Measurements from ENCODE around the gene ADAM22. TPM values are rescaled to one million over a fixed set of nuclear protein-coding genes. Genes with fewer than 3 reads are reported as not detected.

ADAM22 gene
- total and polyA plus RNA-seq, 7 experiments from 2014 or later = 0.79 to 7.1 (median 2.5) TPM

DNA sequence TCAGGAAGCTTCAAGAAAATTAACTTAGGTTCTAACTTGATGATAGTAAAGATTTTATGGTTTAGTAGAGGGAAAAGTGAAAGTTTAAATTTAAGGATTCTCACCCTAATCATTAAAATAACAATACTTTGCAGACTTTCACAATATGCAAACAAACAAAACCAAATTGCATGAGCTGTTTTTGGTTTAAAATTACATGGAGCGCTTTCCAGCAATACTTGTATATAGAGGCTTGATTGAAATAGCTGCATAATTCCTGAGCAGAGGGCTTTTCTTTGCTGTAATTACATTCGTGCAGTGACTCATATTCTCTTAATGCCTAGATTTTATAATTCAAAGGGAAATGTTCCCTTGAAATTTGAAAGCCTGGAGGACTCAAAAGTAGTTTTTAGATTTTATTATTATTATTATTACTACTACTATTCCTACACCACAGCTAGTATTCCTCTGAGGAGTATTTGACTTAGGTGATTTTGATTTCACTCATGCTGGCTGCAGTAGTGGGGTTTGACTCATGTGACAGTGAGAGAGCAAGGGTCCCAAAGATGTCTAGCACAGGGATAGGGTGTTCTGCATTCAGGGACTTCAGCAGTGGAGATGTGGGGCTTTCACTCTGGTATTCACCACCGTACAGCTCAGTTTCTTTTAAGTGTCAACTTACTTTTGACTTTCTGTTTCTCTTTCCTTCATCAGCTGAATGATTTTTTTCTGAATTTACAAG is 138.1 kb downstream of the ADAM22 start:
- H3K4me3 ChIP-seq (ENCODE audit: low read length) = no peak overlapping the region
- no peaks in the 10 kb centered on the region for H3K4me1 ChIP-seq (ENCODE audit: control insufficient read depth in 2 of 2, insufficient read depth in 2 of 2, low read length in 2 of 2)
- H3K27me3 Mint-ChIP-seq = peaks cover 0 to 12% (median 3%) of the 10 kb centered on the region in 5 donors
- H3K27me3 ChIP-seq (ENCODE audit: control insufficient read depth in 2 of 2, insufficient read depth in 2 of 2, low read length in 2 of 2) = no peaks in the 10 kb centered on the region
- intact Hi-C loops (cut with micrococcal nuclease) = no loop called here
- ChIA-PET POLR2A (no interaction called here), CTCF (no interaction called here)
- no peak overlapping the region for H3K4me3 Mint-ChIP-seq
- H3K36me3 Mint-ChIP-seq = peaks cover 0 to 23% (median 13%) of the 10 kb centered on the region in 5 donors
- peaks cover 0 to 14% (median 0%) of the 10 kb centered on the region in 11 donors for H3K9me3 Mint-ChIP-seq
- no peak overlapping the region for H3K27ac Mint-ChIP-seq
- no peaks in the 10 kb centered on the region for H3K36me3 ChIP-seq (ENCODE audit: control insufficient read depth in 2 of 3, insufficient read depth in 3 of 3, low read length in 3 of 3)
- H3K9me3 ChIP-seq (ENCODE audit: control insufficient read depth in 2 of 3, low read length in 3 of 3) = peaks cover 0 to 7% (median 0%) of the 10 kb centered on the region in 3 experiments
- peaks cover 0 to 5% (median 0%) of the 10 kb centered on the region in 7 donors for H3K4me1 Mint-ChIP-seq
- no peak for DNase-seq
- ATAC-seq = no peak
- H3K27ac ChIP-seq (ENCODE audit: low read depth, low read length) = no peak overlapping the region

- H3K27ac Mint-ChIP-seq = no peak overlapping the region
- peaks cover 0 to 26% (median 14%) of the 10 kb centered on the region in 5 donors for H3K36me3 Mint-ChIP-seq
- no peak for ATAC-seq
- POLR2A ChIA-PET = no interaction called here
- no peak overlapping the region for H3K4me3 Mint-ChIP-seq
- intact Hi-C loops (cut with micrococcal nuclease) = no loop called here
- Histone ChIP-seq H3K27me3 (ENCODE audit: control insufficient read depth in 2 of 2, insufficient read depth in 2 of 2, low read length in 2 of 2) (no peaks in the 10 kb centered on the region), H3K27ac (ENCODE audit: low read depth, low read length) (no peak overlapping the region), H3K4me3 (ENCODE audit: low read length) (no peak overlapping the region), H3K4me1 (ENCODE audit: control insufficient read depth in 2 of 2, insufficient read depth in 2 of 2, low read length in 2 of 2) (no peaks in the 10 kb centered on the region), H3K36me3 (ENCODE audit: control insufficient read depth in 2 of 3, insufficient read depth in 3 of 3, low read length in 3 of 3) (no peaks in the 10 kb centered on the region), H3K9me3 (ENCODE audit: control insufficient read depth in 2 of 3, low read length in 3 of 3) (peaks cover 0 to 7% (median 0%) of the 10 kb centered on the region in 3 experiments)
- CTCF ChIA-PET = no interaction called here
- H3K9me3 Mint-ChIP-seq = peaks cover 0 to 14% (median 0%) of the 10 kb centered on the region in 11 donors
- no peak for DNase-seq
- H3K4me1 Mint-ChIP-seq = peaks cover 0 to 5% (median 0%) of the 10 kb centered on the region in 7 donors
- H3K27me3 Mint-ChIP-seq = peaks cover 0 to 12% (median 3%) of the 10 kb centered on the region in 5 donors
Observed at GRCh38 chr7:88072715-88073055, 138.6 kb downstream of the ADAM22 start.

DNA sequence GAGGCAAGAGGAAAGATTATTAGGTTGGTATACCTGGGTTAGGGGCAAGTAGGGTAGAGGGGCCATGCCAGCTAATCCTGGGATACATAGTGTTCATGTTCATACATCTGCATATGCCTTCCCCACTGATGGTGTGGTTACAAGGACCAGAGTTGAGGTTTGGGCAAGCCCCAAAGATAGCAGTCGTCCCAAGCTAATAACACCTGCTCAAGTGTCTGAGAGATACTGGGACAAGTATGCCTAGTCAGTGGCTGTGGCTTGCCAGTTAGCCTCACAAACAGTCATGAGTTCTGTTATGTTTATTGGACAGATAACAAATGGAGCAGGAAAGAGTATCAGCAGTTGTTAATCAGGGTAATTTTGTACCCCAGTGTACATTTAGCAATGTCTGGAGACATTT is 139.6 kb downstream of the ADAM22 start:
- Mint-ChIP-seq H3K4me1 (peaks cover 0 to 5% (median 0%) of the 10 kb centered on the region in 7 donors), H3K9me3 (peaks cover 0 to 18% (median 3%) of the 10 kb centered on the region in 11 donors), H3K27ac (no peak overlapping the region), H3K27me3 (peaks cover 0 to 12% (median 3%) of the 10 kb centered on the region in 5 donors), H3K36me3 (peaks cover 0 to 25% (median 14%) of the 10 kb centered on the region in 5 donors), H3K4me3 (no peak overlapping the region)
- Histone ChIP-seq H3K4me3 (ENCODE audit: low read length) (no peak overlapping the region), H3K9me3 (ENCODE audit: control insufficient read depth in 2 of 3, low read length in 3 of 3) (peaks cover 0 to 4% (median 0%) of the 10 kb centered on the region in 3 experiments), H3K4me1 (ENCODE audit: control insufficient read depth in 2 of 2, insufficient read depth in 2 of 2, low read length in 2 of 2) (no peaks in the 10 kb centered on the region), H3K36me3 (ENCODE audit: control insufficient read depth in 2 of 3, insufficient read depth in 3 of 3, low read length in 3 of 3) (no peaks in the 10 kb centered on the region), H3K27me3 (ENCODE audit: control insufficient read depth in 2 of 2, insufficient read depth in 2 of 2, low read length in 2 of 2) (no peaks in the 10 kb centered on the region), H3K27ac (ENCODE audit: low read depth, low read length) (no peak overlapping the region)
- ATAC-seq (no peak), DNase-seq (no peak)
- ChIA-PET CTCF (no interaction called here), POLR2A (interaction anchor here (0.5 kb wide), 1 partner anchor 114 kb away, joined by 3 read pairs; no protein-coding TSS in a partner anchor)
- intact Hi-C loops (cut with micrococcal nuclease) = no loop called here

GRCh38 chr7:88075216-88075615 is 141.2 kb downstream of the ADAM22 start:
- H3K9me3 ChIP-seq (ENCODE audit: control insufficient read depth in 2 of 3, low read length in 3 of 3) = no peaks in the 10 kb centered on the region
- POLR2A ChIA-PET = no interaction called here
- no peaks in the 10 kb centered on the region for H3K4me1 ChIP-seq (ENCODE audit: control insufficient read depth in 2 of 2, insufficient read depth in 2 of 2, low read length in 2 of 2)
- no peaks in the 10 kb centered on the region for H3K27me3 ChIP-seq (ENCODE audit: control insufficient read depth in 2 of 2, insufficient read depth in 2 of 2, low read length in 2 of 2)
- Mint-ChIP-seq H3K27me3 (peaks cover 0 to 12% (median 0%) of the 10 kb centered on the region in 5 donors), H3K4me1 (peaks cover 0 to 5% (median 0%) of the 10 kb centered on the region in 7 donors), H3K4me3 (no peak overlapping the region), H3K36me3 (peaks cover 0 to 25% (median 14%) of the 10 kb centered on the region in 5 donors), H3K27ac (no peak overlapping the region), H3K9me3 (peaks cover 0 to 31% (median 7%) of the 10 kb centered on the region in 11 donors)
- CTCF ChIA-PET = no interaction called here
- ATAC-seq = no peak
- no peaks in the 10 kb centered on the region for H3K36me3 ChIP-seq (ENCODE audit: control insufficient read depth in 2 of 3, insufficient read depth in 3 of 3, low read length in 3 of 3)
- DNase-seq = no peak
- no peak overlapping the region for H3K4me3 ChIP-seq (ENCODE audit: low read length)
- intact Hi-C loops (cut with micrococcal nuclease) = no loop called here
- no peak overlapping the region for H3K27ac ChIP-seq (ENCODE audit: low read depth, low read length)

DNA sequence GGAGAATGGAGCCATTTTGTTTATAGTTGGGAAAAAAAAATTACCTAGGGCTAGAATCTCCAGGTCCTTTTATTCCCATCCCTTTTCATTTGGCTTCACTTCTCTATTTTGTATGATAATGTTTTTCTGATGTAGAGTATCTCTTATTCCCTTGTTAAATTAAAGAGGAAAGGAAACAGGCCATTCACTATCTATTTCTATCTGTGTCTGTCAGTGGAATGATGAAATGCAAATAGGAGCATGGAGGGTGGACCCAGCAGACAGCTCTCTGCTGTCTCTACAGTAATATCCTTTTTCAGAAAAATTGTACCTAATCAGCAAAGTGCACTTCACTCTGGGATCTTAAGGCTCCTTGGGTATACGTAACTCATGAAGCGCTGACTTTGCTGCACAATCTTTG is 149.8 kb downstream of the ADAM22 start:
- Histone ChIP-seq H3K9me3 (ENCODE audit: control insufficient read depth in 2 of 3, low read length in 3 of 3) (no peaks in the 10 kb centered on the region), H3K27me3 (ENCODE audit: control insufficient read depth in 2 of 2, insufficient read depth in 2 of 2, low read length in 2 of 2) (no peaks in the 10 kb centered on the region), H3K27ac (ENCODE audit: low read depth, low read length) (no peak overlapping the region), H3K4me3 (ENCODE audit: low read length) (no peak overlapping the region), H3K4me1 (ENCODE audit: control insufficient read depth in 2 of 2, insufficient read depth in 2 of 2, low read length in 2 of 2) (no peaks in the 10 kb centered on the region), H3K36me3 (ENCODE audit: control insufficient read depth in 2 of 3, insufficient read depth in 3 of 3, low read length in 3 of 3) (no peaks in the 10 kb centered on the region)
- no peak overlapping the region for H3K4me3 Mint-ChIP-seq
- intact Hi-C loops (cut with micrococcal nuclease) = no loop called here
- peaks cover 0 to 4% (median 0%) of the 10 kb centered on the region in 5 donors for H3K27me3 Mint-ChIP-seq
- DNase-seq = no peak
- ChIA-PET CTCF (no interaction called here), POLR2A (no interaction called here)
- H3K27ac Mint-ChIP-seq = no peak overlapping the region
- ATAC-seq = no peak
- peaks cover 0 to 5% (median 0%) of the 10 kb centered on the region in 7 donors for H3K4me1 Mint-ChIP-seq
- peaks cover 0 to 16% (median 4%) of the 10 kb centered on the region in 11 donors for H3K9me3 Mint-ChIP-seq
- H3K36me3 Mint-ChIP-seq = no peaks in the 10 kb centered on the region

DNA sequence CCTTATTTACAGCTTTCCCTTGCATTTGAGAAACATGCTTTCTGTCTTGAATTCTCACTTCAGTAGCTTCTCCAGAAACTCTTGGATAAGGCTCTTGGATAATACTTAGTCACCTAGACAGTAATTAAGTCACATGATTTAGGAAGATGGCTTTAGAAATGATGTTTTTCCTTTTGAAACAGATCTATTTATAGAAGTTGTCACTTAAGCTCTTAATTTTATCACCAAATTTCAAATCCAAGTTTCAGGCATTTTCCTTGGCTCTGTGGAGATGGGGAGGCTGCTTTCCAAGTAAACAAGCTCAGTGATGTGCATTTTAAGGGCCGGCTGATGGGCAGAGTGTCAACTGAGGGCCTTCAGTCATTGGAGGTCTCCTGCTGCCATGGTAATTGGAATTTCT is 155.5 kb downstream of the ADAM22 start:
- POLR2A ChIA-PET = no interaction called here
- no peaks in the 10 kb centered on the region for H3K36me3 Mint-ChIP-seq
- Histone ChIP-seq H3K9me3 (ENCODE audit: control insufficient read depth in 2 of 3, low read length in 3 of 3) (no peaks in the 10 kb centered on the region), H3K4me1 (ENCODE audit: control insufficient read depth in 2 of 2, insufficient read depth in 2 of 2, low read length in 2 of 2) (peaks cover 3 to 5% of the 10 kb centered on the region in 2 donors), H3K27me3 (ENCODE audit: control insufficient read depth in 2 of 2, insufficient read depth in 2 of 2, low read length in 2 of 2) (no peaks in the 10 kb centered on the region), H3K27ac (ENCODE audit: low read depth, low read length) (no peak overlapping the region), H3K36me3 (ENCODE audit: control insufficient read depth in 2 of 3, insufficient read depth in 3 of 3, low read length in 3 of 3) (no peaks in the 10 kb centered on the region), H3K4me3 (ENCODE audit: low read length) (no peak overlapping the region)
- peaks cover 0 to 5% (median 0%) of the 10 kb centered on the region in 11 donors for H3K9me3 Mint-ChIP-seq
- no peak overlapping the region for H3K27ac Mint-ChIP-seq
- no peak for ATAC-seq
- no peak overlapping the region for H3K4me3 Mint-ChIP-seq
- no peak for DNase-seq
- CTCF ChIA-PET = no interaction called here
- intact Hi-C loops (cut with micrococcal nuclease) = no loop called here
- H3K27me3 Mint-ChIP-seq = peaks cover 0 to 4% (median 0%) of the 10 kb centered on the region in 5 donors
- H3K4me1 Mint-ChIP-seq = peaks cover 0 to 31% (median 12%) of the 10 kb centered on the region in 7 donors

GRCh38 chr7:88090240-88090639 is 156.2 kb downstream of the ADAM22 start:
- POLR2A ChIA-PET = no interaction called here
- Mint-ChIP-seq H3K27ac (no peak overlapping the region), H3K36me3 (no peaks in the 10 kb centered on the region)

More at GRCh38 chr7:88090240-88090639, 156.2 kb downstream of the ADAM22 start:
- Mint-ChIP-seq H3K4me1 (peaks cover 0 to 31% (median 12%) of the 10 kb centered on the region in 7 donors), H3K27me3 (peaks cover 0 to 4% (median 0%) of the 10 kb centered on the region in 5 donors), H3K9me3 (no peaks in the 10 kb centered on the region), H3K4me3 (no peak overlapping the region)
- ATAC-seq = no peak
- Histone ChIP-seq H3K4me3 (ENCODE audit: low read length) (no peak overlapping the region), H3K36me3 (ENCODE audit: control insufficient read depth in 2 of 3, insufficient read depth in 3 of 3, low read length in 3 of 3) (no peaks in the 10 kb centered on the region), H3K27ac (ENCODE audit: low read depth, low read length) (no peak overlapping the region), H3K4me1 (ENCODE audit: control insufficient read depth in 2 of 2, insufficient read depth in 2 of 2, low read length in 2 of 2) (peaks cover 3 to 5% of the 10 kb centered on the region in 2 donors), H3K27me3 (ENCODE audit: control insufficient read depth in 2 of 2, insufficient read depth in 2 of 2, low read length in 2 of 2) (no peaks in the 10 kb centered on the region), H3K9me3 (ENCODE audit: control insufficient read depth in 2 of 3, low read length in 3 of 3) (no peaks in the 10 kb centered on the region)
- intact Hi-C loops (cut with micrococcal nuclease) = no loop called here
- CTCF ChIA-PET = no interaction called here
- DNase-seq = no peak
